ENCODE measurements around the gene PROSER3.

DNA sequence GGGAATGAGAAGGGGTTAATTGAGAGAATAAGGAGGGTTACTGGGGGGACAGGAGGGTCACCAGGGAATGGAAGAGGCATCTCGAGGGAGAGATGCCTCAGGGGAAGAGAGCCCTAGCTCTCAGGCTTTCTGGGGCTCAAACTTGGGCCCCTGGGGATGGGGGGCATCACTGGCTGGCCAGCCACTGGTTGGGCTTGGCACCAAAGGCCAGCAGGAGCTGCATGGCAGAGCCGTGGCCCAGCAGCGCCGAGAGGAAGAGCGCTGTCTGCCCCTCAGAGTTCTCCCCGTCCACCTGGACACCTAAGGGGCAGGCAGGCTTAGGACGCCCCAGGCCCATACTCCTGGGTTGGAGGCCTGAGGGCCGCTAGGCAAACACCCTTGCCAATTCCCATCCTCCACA is 34.9 kb downstream of the PROSER3 start:
- TF ChIP-seq, protein P1, sequence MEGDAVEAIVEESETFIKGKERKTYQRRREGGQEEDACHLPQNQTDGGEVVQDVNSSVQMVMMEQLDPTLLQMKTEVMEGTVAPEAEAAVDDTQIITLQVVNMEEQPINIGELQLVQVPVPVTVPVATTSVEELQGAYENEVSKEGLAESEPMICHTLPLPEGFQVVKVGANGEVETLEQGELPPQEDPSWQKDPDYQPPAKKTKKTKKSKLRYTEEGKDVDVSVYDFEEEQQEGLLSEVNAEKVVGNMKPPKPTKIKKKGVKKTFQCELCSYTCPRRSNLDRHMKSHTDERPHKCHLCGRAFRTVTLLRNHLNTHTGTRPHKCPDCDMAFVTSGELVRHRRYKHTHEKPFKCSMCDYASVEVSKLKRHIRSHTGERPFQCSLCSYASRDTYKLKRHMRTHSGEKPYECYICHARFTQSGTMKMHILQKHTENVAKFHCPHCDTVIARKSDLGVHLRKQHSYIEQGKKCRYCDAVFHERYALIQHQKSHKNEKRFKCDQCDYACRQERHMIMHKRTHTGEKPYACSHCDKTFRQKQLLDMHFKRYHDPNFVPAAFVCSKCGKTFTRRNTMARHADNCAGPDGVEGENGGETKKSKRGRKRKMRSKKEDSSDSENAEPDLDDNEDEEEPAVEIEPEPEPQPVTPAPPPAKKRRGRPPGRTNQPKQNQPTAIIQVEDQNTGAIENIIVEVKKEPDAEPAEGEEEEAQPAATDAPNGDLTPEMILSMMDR (conservative IDR thresholded peaks at IDR 0.05 in 1 of 2, IDR thresholded peaks at IDR 0.05 in 1 of 2; ENCODE audit: extremely low read depth in 1 of 2, insufficient read depth in 1 of 2, low read depth in 1 of 2, low read length in 2 of 2): no peak
- TF ChIP-seq EZH2 (IDR thresholded peaks at IDR 0.05; ENCODE audit: borderline replicate concordance, low read length): no peak

Data from mammary epithelial cell (primary cell).